Measurements from ENCODE around the gene LIG3. TPM values are rescaled to one million over a fixed set of nuclear protein-coding genes. Genes with fewer than 3 reads are reported as not detected.
A peak's percentile ranks its signal among the peaks of the same experiment; 100 is the strongest.

LIG3 gene
- total RNA-seq, 2 donors from 2014 or later = 42.6 to 116 TPM

- DNase-seq (ENCODE audit: low spot score in 2 of 2) (no peak), ATAC-seq (no peak)
- Mint-ChIP-seq H3K36me3 (peaks cover 0 to 6% of the 10 kb centered on the region in 2 donors), H3K9me3 (peaks cover 0 to 4% of the 10 kb centered on the region in 2 donors), H3K27ac (no peak overlapping the region)
Observed at GRCh38 chr17:35050170-35050569, 69.9 kb downstream of the LIG3 start.

GRCh38 chr17:35051183-35051578 lies 70.9 kb downstream of the LIG3 start:
- Mint-ChIP-seq H3K27ac (peak overlapping the region; percentile 2 to 57), H3K36me3 (peaks cover 0 to 11% of the 10 kb centered on the region in 2 donors), H3K9me3 (peaks cover 0 to 4% of the 10 kb centered on the region in 2 donors)
- DNase-seq (ENCODE audit: low spot score in 2 of 2) = no peak
- ATAC-seq = peak; percentile 7 to 10

DNA sequence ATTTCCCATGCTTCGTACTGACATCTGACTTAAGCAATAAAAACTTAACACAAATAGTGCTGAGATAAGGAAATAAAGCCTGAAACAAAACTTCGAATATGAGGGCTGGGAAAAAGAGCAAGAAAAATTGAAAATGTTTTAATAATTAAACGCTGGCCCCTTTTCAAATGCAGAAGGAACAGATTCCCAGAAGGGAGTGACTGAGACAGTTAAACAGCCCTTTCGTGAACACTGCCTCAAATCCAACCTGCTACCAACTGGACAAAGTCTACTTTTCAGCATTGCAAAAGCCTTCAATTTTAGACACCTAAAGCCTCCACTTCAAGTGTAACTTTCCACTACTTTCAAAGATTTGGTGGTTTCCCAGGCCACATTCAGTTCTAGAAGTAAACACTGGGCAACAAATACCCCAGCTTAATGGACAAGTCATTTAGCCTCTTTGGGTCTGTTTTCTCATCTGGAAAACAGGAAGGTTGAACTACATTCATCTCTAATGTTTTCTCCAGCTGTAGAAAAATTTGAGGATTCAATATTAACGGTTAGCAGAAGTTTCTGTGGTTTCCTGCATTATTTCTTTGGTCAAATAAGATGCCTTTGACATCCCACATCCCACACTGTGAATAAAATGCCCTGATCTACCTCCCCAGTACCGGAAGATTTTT lies 71.4 kb downstream of the LIG3 start:
- Mint-ChIP-seq H3K36me3 (peaks cover 0 to 11% of the 10 kb centered on the region in 2 donors), H3K27ac (peak overlapping the region; percentile 38 to 57), H3K9me3 (peaks cover 0 to 4% of the 10 kb centered on the region in 2 donors)
- ATAC-seq (peak; percentile 6 to 46), DNase-seq (ENCODE audit: low spot score in 2 of 2) (no peak)

DNA sequence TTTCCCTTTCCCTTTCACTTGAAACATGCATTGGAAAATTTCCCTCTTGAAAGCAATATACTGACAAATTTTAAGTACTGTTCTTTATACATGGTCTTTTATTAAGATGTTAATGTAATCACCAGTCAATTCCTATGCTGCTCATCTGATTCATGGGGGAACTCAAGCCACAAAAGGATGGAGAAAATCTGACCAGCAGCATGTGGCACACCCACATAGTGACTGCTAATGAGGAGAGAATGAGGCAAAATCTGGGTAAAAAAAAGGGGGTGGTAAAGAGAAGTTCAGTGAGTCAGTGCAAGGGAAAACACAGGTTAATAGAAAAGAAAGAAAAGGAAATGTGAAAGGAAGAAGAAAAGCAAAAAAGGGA lies 71.9 kb downstream of the LIG3 start:
- ATAC-seq (peak; percentile 25 to 71), DNase-seq (ENCODE audit: low spot score in 2 of 2) (no peak)
- H3K27ac Mint-ChIP-seq = peak overlapping the region; percentile 38 to 57
- H3K9me3 Mint-ChIP-seq = peaks cover 0 to 4% of the 10 kb centered on the region in 2 donors
- peaks cover 0 to 11% of the 10 kb centered on the region in 2 donors for H3K36me3 Mint-ChIP-seq

DNA sequence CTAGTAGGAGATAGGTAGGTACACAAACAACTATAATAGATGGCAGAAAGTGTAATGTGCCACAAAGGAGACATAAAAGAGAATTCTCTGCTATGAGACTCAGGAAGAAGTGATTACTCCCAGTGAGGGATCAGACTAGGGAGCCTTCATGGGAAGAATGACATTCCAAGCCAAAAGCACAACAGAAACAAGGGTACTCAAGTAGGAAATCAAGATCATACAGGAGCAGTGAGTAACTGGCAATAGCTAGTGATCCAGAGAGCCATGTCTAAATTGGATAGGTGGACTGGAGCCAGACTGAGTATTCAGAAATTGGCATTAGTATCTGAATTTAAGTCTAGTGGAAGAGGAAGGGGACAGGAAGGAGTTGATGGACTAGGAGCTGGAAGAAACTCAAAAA lies 72.5 kb downstream of the LIG3 start:
- peak overlapping the region in 1 of 2 donors; percentile 57 for H3K27ac Mint-ChIP-seq
- H3K9me3 Mint-ChIP-seq = peaks cover 0 to 4% of the 10 kb centered on the region in 2 donors
- peaks cover 0 to 11% of the 10 kb centered on the region in 2 donors for H3K36me3 Mint-ChIP-seq
- DNase-seq (ENCODE audit: low spot score in 2 of 2) (no peak), ATAC-seq (no peak)

GRCh38 chr17:35053204-35053603 lies 72.9 kb downstream of the LIG3 start:
- ATAC-seq = no peak
- peaks cover 0 to 11% of the 10 kb centered on the region in 2 donors for H3K36me3 Mint-ChIP-seq
- H3K9me3 Mint-ChIP-seq = peaks cover 0 to 4% of the 10 kb centered on the region in 2 donors
- no peak overlapping the region for H3K27ac Mint-ChIP-seq
- no peak for DNase-seq (ENCODE audit: low spot score in 2 of 2)

DNA sequence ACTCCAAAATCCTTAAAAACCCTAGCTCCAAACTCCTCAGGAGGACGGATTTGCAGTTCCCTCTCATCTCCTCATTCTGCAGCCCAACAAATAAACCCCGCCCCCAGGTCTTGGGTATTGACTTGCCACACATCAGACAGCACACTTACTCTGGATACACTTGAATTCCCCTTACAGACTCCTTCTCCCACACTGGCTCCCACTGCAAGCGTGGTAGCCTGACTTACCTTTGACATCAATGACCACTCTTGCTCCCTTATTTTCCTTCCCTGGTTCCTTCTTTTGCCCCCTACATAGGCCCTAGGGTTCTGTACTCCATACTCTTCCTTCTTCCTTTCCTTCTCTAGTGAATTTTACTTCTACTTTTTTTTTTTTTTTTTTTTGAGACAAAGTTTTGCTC lies 75.7 kb downstream of the LIG3 start:
- DNase-seq (ENCODE audit: low spot score in 2 of 2) = no peak
- no peak for ATAC-seq
- Mint-ChIP-seq H3K27ac (no peak overlapping the region), H3K36me3 (peaks cover 13 to 22% of the 10 kb centered on the region in 2 donors), H3K9me3 (peaks cover 0 to 4% of the 10 kb centered on the region in 2 donors)

- ATAC-seq = no peak
- H3K9me3 Mint-ChIP-seq = peaks cover 0 to 4% of the 10 kb centered on the region in 2 donors
- H3K27ac Mint-ChIP-seq = peak overlapping the region in 1 of 2 donors; percentile 63
Observed at GRCh38 chr17:35057332-35057915, 77.1 kb downstream of the LIG3 start.

More at GRCh38 chr17:35057332-35057915, 77.1 kb downstream of the LIG3 start:
- no peak for DNase-seq (ENCODE audit: low spot score in 2 of 2)
- H3K36me3 Mint-ChIP-seq = peaks cover 18 to 29% of the 10 kb centered on the region in 2 donors

Other genes with a start within 250 kb of the LIG3 start
- gene CCT6B, start 19.1 kb upstream of the LIG3 start, total RNA-seq = 1 to 10 TPM in 1 of 2 donors, under 1 TPM in 1; 0.48 to 1.5 TPM
- gene ZNF830, start 19.0 kb upstream of the LIG3 start, total RNA-seq = 10 to 100 TPM; 22.7 to 24.8 TPM
- gene RFFL, start 83.2 kb downstream of the LIG3 start, total RNA-seq = 10 to 100 TPM in 1 of 2 donors, 1 to 10 TPM in 1; 7.3 to 30.9 TPM
- gene RAD51D, start 139.3 kb downstream of the LIG3 start, total RNA-seq = 10 to 100 TPM; 30.4 TPM
- not detected for gene FNDC8, start 141.1 kb downstream of the LIG3 start, total RNA-seq
- gene NLE1, start 161.8 kb downstream of the LIG3 start, total RNA-seq = 10 to 100 TPM; 17.7 to 35.6 TPM
- gene UNC45B, start 167.3 kb downstream of the LIG3 start, total RNA-seq = under 1 TPM in 1 of 2 donors, not detected in 1; 0.07 TPM
- not detected for gene SLC35G3, start 213.9 kb downstream of the LIG3 start, total RNA-seq

Measured in activated naive CD4-positive, alpha-beta T cell treated with anti-CD3 and anti-CD28 coated beads, Interleukin-2, amount 50 U/mL, for 72 hours (primary cell).